HEK293 (cell line): ENCODE measurements around the gene PANX1.

Experiments
- FEZF1 ChIP-seq: fragments of 450-650 bp; formaldehyde crosslinking; IDR thresholded peaks from 2 replicates; pipeline ENCODE4 v1.5.1; 2016; ENCODE audit warnings: missing biosample characterization, missing genetic modification characterization
- GLI2 ChIP-seq: fragments of 450-650 bp; formaldehyde crosslinking; IDR thresholded peaks from 2 replicates; pipeline ENCODE4; 2017; ENCODE audit warnings: missing biosample characterization, missing genetic modification characterization, low read depth, borderline replicate concordance
- KLF1 ChIP-seq: fragments of 450-650 bp; formaldehyde crosslinking; IDR thresholded peaks from 2 replicates; pipeline ENCODE4 v1.5.1; 2016; ENCODE audit warnings: missing biosample characterization, missing genetic modification characterization
- KLF7 ChIP-seq: fragments of 450-650 bp; formaldehyde crosslinking; IDR thresholded peaks from 2 replicates; pipeline ENCODE4 v1.5.1; 2016; ENCODE audit warnings: missing biosample characterization, missing genetic modification characterization, borderline replicate concordance
- MYNN ChIP-seq: fragments of 450-650 bp; formaldehyde crosslinking; IDR thresholded peaks from 2 replicates; pipeline ENCODE4 v1.5.1; 2016; ENCODE audit warnings: missing biosample characterization, missing genetic modification characterization, borderline replicate concordance
- SETDB1 ChIP-seq: IDR thresholded peaks from one replicate; pipeline ENCODE4 v1.6.1; 2017; ENCODE audit warnings: mild to moderate bottlenecking, low read length, moderate library complexity, mixed read lengths; ENCODE audit not compliant: insufficient read length
- SP2 ChIP-seq: fragments of 450-650 bp; formaldehyde crosslinking; IDR thresholded peaks from 2 replicates; pipeline ENCODE4 v1.5.1; 2016; ENCODE audit warnings: missing biosample characterization, missing genetic modification characterization
- TRIM28 ChIP-seq: IDR thresholded peaks from 2 replicates; pipeline ENCODE4 v1.6.1; 2011; ENCODE audit warnings: low read length, control low read depth, borderline replicate concordance
- ZBTB17 ChIP-seq: fragments of 450-650 bp; formaldehyde crosslinking; IDR thresholded peaks from 2 replicates; pipeline ENCODE4 v1.5.1; 2016; ENCODE audit warnings: missing biosample characterization, missing genetic modification characterization
- ZFHX2 ChIP-seq: fragments of 450-650 bp; formaldehyde crosslinking; conservative IDR thresholded peaks from 2 replicates; pipeline ENCODE4 v1.5.1; 2016; ENCODE audit warnings: missing biosample characterization, missing genetic modification characterization
- ZNF10 ChIP-seq: fragments of 450-650 bp; formaldehyde crosslinking; IDR thresholded peaks from 2 replicates; pipeline ENCODE4 v1.5.1; 2017; ENCODE audit warnings: missing biosample characterization, missing genetic modification characterization
- ZNF202 ChIP-seq: fragments of 450-650 bp; formaldehyde crosslinking; IDR thresholded peaks from 2 replicates; pipeline ENCODE4 v1.5.1; 2016; ENCODE audit warnings: missing biosample characterization, missing genetic modification characterization, borderline replicate concordance
- ZNF211 ChIP-seq: fragments of 450-650 bp; formaldehyde crosslinking; IDR thresholded peaks from 2 replicates; pipeline ENCODE4 v1.5.1; 2016; ENCODE audit warnings: low read depth, missing biosample characterization, missing genetic modification characterization
- ZNF23 ChIP-seq: fragments of 450-650 bp; formaldehyde crosslinking; IDR thresholded peaks from 2 replicates; pipeline ENCODE4 v1.5.1; 2016; ENCODE audit warnings: missing biosample characterization, missing genetic modification characterization, borderline replicate concordance
- ZNF335 ChIP-seq: fragments of 450-650 bp; formaldehyde crosslinking; conservative IDR thresholded peaks from 2 replicates; pipeline ENCODE4 v1.5.1; 2016; ENCODE audit warnings: missing biosample characterization, missing genetic modification characterization
- ZNF394 ChIP-seq: fragments of 450-650 bp; formaldehyde crosslinking; IDR thresholded peaks from 2 replicates; pipeline ENCODE4 v1.5.1; 2016; ENCODE audit warnings: missing biosample characterization, missing genetic modification characterization, mild to moderate bottlenecking, moderate library complexity, borderline replicate concordance
- ZNF416 ChIP-seq: fragments of 450-650 bp; formaldehyde crosslinking; IDR thresholded peaks from 2 replicates; pipeline ENCODE4 v1.5.1; 2016; ENCODE audit warnings: missing biosample characterization, missing genetic modification characterization
- ZNF423 ChIP-seq: fragments of 450-650 bp; formaldehyde crosslinking; IDR thresholded peaks from 2 replicates; pipeline ENCODE4 v1.5.1; 2016; ENCODE audit warnings: missing biosample characterization, missing genetic modification characterization
- ZNF433 ChIP-seq: fragments of 450-650 bp; formaldehyde crosslinking; IDR thresholded peaks from 2 replicates; pipeline ENCODE4 v1.5.1; 2016; ENCODE audit warnings: missing biosample characterization, missing genetic modification characterization, low read depth
- ZNF670 ChIP-seq: fragments of 450-650 bp; formaldehyde crosslinking; IDR thresholded peaks from 2 replicates; pipeline ENCODE4 v1.5.1; 2016; ENCODE audit warnings: missing biosample characterization, missing genetic modification characterization, low read depth
- ZNF776 ChIP-seq: fragments of 450-650 bp; formaldehyde crosslinking; IDR thresholded peaks from 2 replicates; pipeline ENCODE4 v1.5.0; 2017; ENCODE audit warnings: missing biosample characterization, missing genetic modification characterization, borderline replicate concordance
- ZNF837 ChIP-seq: fragments of 450-650 bp; formaldehyde crosslinking; IDR thresholded peaks from 2 replicates; pipeline ENCODE4 v1.5.1; 2016; ENCODE audit warnings: missing biosample characterization, missing genetic modification characterization
- TF ChIP-seq, protein P1 (sequence below): fragments of 450-650 bp; IDR thresholded peaks from 2 replicates; pipeline ENCODE4 v1.5.1; 2018; ENCODE audit warnings: missing biosample characterization, missing genetic modification characterization
- TF ChIP-seq, protein P2 (sequence below): fragments of 450-650 bp; formaldehyde crosslinking; conservative IDR thresholded peaks from 2 replicates; pipeline ENCODE4 v1.5.1; 2016; ENCODE audit warnings: low read depth, missing biosample characterization, missing genetic modification characterization
- TF ChIP-seq, protein P3 (sequence below): fragments of 450-650 bp; formaldehyde crosslinking; IDR thresholded peaks from 2 replicates; pipeline ENCODE4 v1.5.1; 2017; ENCODE audit warnings: missing biosample characterization, missing genetic modification characterization
- TF ChIP-seq, protein P4 (sequence below): fragments of 450-650 bp; formaldehyde crosslinking; IDR thresholded peaks from 2 replicates; pipeline ENCODE4 v1.5.1; 2016; ENCODE audit warnings: missing biosample characterization, missing genetic modification characterization, borderline replicate concordance

PANX1 gene

DNA sequence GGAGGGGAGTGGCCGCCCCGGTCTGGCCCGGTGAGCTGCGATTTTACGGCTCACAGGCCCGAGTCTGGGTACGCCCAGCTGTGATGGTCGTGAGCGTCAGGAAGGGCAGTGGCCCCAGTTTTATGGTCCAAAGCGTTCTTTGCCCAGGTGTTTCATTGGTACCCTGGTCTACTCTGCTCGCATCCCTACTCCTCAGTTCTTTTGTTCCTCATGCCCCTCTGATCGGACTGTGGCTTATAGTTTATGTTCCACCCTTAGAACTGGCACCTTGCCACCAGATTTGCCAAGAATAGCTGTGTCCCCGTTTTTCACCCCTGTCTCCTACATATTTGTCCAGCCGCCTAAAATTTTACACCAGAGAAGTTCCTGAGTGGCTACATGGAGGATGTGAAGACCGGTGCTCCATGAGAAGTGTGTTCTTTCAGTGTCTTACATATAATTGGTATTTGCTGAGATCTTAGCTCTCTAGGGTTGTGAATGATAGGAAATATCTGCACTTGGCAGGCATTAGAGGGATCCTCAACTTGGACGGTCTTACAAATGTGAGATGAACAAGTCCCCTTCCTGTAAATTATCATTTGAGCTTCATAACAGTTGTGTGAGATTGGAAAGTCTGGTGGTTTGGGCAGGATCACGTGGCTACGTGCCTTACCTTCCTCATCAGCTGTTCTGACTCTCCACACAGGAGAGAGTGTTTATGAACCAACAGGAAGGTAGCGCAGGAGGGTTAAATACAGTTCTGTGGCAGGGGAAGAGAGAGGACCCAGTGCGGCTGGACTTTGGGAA, 1.1 kb downstream of the PANX1 start (continued):
- TF ChIP-seq FEZF1 (tag by site-specific recombination) (no peak), ZNF433 (tag by site-specific recombination) (no peak), SP2 (tag by site-specific recombination) (0 out of 2 replicates have a peak, but pooled peaks have one; percentile 22), ZNF837 (tag by site-specific recombination) (no peak), SETDB1 (no peak), MYNN (tag by site-specific recombination) (no peak), ZNF202 (no peak), ZNF335 (tag by site-specific recombination) (no peak; the same call in none of the 2 replicates), ZNF10 (tag by site-specific recombination) (no peak), ZNF211 (tag by site-specific recombination) (no peak), ZNF23 (tag by site-specific recombination) (no peak), GLI2 (tag by site-specific recombination) (no peak), ZNF776 (tag by site-specific recombination) (no peak), ZFHX2 (tag by site-specific recombination) (no peak), ZBTB17 (tag by site-specific recombination) (peak; percentile 10; the same call in 1 of the 2 replicates), ZNF394 (tag by site-specific recombination) (no peak), ZNF423 (tag by site-specific recombination) (no peak), TRIM28 (no peak), KLF7 (no peak), ZNF670 (no peak), ZNF416 (tag by site-specific recombination) (no peak), KLF1 (tag by site-specific recombination) (peak; percentile 72; the same call in 1 of the 2 replicates)
- TF ChIP-seq, protein P1, sequence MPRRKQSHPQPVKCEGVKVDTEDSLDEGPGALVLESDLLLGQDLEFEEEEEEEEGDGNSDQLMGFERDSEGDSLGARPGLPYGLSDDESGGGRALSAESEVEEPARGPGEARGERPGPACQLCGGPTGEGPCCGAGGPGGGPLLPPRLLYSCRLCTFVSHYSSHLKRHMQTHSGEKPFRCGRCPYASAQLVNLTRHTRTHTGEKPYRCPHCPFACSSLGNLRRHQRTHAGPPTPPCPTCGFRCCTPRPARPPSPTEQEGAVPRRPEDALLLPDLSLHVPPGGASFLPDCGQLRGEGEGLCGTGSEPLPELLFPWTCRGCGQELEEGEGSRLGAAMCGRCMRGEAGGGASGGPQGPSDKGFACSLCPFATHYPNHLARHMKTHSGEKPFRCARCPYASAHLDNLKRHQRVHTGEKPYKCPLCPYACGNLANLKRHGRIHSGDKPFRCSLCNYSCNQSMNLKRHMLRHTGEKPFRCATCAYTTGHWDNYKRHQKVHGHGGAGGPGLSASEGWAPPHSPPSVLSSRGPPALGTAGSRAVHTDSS (tag by site-specific recombination), result no peak
- TF ChIP-seq, protein P2, sequence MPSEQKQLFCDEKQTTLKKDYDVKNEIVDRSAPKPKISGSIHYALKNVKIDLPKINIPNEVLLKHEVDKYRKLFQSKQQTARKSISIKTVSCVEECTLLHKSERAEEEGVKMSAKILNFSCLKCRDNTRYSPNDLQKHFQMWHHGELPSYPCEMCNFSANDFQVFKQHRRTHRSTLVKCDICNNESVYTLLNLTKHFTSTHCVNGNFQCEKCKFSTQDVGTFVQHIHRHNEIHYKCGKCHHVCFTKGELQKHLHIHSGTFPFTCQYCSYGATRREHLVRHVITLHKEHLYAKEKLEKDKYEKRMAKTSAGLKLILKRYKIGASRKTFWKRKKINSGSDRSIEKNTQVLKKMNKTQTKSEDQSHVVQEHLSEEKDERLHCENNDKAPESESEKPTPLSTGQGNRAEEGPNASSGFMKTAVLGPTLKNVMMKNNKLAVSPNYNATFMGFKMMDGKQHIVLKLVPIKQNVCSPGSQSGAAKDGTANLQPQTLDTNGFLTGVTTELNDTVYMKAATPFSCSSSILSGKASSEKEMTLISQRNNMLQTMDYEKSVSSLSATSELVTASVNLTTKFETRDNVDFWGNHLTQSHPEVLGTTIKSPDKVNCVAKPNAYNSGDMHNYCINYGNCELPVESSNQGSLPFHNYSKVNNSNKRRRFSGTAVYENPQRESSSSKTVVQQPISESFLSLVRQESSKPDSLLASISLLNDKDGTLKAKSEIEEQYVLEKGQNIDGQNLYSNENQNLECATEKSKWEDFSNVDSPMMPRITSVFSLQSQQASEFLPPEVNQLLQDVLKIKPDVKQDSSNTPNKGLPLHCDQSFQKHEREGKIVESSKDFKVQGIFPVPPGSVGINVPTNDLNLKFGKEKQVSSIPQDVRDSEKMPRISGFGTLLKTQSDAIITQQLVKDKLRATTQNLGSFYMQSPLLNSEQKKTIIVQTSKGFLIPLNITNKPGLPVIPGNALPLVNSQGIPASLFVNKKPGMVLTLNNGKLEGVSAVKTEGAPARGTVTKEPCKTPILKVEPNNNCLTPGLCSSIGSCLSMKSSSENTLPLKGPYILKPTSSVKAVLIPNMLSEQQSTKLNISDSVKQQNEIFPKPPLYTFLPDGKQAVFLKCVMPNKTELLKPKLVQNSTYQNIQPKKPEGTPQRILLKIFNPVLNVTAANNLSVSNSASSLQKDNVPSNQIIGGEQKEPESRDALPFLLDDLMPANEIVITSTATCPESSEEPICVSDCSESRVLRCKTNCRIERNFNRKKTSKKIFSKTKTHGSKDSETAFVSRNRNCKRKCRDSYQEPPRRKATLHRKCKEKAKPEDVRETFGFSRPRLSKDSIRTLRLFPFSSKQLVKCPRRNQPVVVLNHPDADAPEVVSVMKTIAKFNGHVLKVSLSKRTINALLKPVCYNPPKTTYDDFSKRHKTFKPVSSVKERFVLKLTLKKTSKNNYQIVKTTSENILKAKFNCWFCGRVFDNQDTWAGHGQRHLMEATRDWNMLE (tag by site-specific recombination), result no peak
- TF ChIP-seq, protein P3, sequence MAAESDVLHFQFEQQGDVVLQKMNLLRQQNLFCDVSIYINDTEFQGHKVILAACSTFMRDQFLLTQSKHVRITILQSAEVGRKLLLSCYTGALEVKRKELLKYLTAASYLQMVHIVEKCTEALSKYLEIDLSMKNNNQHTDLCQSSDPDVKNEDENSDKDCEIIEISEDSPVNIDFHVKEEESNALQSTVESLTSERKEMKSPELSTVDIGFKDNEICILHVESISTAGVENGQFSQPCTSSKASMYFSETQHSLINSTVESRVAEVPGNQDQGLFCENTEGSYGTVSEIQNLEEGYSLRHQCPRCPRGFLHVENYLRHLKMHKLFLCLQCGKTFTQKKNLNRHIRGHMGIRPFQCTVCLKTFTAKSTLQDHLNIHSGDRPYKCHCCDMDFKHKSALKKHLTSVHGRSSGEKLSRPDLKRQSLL (tag by site-specific recombination), result no peak
- TF ChIP-seq, protein P4, sequence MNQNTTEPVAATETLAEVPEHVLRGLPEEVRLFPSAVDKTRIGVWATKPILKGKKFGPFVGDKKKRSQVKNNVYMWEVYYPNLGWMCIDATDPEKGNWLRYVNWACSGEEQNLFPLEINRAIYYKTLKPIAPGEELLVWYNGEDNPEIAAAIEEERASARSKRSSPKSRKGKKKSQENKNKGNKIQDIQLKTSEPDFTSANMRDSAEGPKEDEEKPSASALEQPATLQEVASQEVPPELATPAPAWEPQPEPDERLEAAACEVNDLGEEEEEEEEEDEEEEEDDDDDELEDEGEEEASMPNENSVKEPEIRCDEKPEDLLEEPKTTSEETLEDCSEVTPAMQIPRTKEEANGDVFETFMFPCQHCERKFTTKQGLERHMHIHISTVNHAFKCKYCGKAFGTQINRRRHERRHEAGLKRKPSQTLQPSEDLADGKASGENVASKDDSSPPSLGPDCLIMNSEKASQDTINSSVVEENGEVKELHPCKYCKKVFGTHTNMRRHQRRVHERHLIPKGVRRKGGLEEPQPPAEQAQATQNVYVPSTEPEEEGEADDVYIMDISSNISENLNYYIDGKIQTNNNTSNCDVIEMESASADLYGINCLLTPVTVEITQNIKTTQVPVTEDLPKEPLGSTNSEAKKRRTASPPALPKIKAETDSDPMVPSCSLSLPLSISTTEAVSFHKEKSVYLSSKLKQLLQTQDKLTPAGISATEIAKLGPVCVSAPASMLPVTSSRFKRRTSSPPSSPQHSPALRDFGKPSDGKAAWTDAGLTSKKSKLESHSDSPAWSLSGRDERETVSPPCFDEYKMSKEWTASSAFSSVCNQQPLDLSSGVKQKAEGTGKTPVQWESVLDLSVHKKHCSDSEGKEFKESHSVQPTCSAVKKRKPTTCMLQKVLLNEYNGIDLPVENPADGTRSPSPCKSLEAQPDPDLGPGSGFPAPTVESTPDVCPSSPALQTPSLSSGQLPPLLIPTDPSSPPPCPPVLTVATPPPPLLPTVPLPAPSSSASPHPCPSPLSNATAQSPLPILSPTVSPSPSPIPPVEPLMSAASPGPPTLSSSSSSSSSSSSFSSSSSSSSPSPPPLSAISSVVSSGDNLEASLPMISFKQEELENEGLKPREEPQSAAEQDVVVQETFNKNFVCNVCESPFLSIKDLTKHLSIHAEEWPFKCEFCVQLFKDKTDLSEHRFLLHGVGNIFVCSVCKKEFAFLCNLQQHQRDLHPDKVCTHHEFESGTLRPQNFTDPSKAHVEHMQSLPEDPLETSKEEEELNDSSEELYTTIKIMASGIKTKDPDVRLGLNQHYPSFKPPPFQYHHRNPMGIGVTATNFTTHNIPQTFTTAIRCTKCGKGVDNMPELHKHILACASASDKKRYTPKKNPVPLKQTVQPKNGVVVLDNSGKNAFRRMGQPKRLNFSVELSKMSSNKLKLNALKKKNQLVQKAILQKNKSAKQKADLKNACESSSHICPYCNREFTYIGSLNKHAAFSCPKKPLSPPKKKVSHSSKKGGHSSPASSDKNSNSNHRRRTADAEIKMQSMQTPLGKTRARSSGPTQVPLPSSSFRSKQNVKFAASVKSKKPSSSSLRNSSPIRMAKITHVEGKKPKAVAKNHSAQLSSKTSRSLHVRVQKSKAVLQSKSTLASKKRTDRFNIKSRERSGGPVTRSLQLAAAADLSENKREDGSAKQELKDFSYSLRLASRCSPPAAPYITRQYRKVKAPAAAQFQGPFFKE (tag by site-specific recombination), result no peak
